Muscle layer of duodenum (tissue), 2 donors: ENCODE measurements around the gene CSDE1.

Experiments used
- H3K27ac ChIP-seq: one replicate; pipeline ENCODE4 v1.7.0; 2013; ENCODE audit warnings: mild to moderate bottlenecking, low read length
- H3K27me3 ChIP-seq: one replicate; pipeline ENCODE4 v1.7.0; 2013; ENCODE audit warnings: low read depth, mild to moderate bottlenecking, control low read depth, low read length
- H3K36me3 ChIP-seq, 2 donors: one replicate each; pipeline ENCODE4 v1.7.0; 2013; ENCODE audit warnings: low read length in 2 of 2, control low read depth in 1 of 2, mild to moderate bottlenecking in 1 of 2; ENCODE audit not compliant: insufficient read depth in 2 of 2, control insufficient read depth in 1 of 2
- H3K4me1 ChIP-seq, 2 donors: one replicate each; pipeline ENCODE4 v1.7.0; 2013; ENCODE audit warnings: low read length in 2 of 2, mild to moderate bottlenecking in 2 of 2, control low read depth in 1 of 2, moderate library complexity in 1 of 2; ENCODE audit not compliant: insufficient read depth in 2 of 2, control insufficient read depth in 1 of 2
- H3K4me3 ChIP-seq, 2 donors: one replicate each; pipeline ENCODE4 v1.7.0; 2013; ENCODE audit warnings: low read length in 2 of 2, low read depth in 1 of 2, mild to moderate bottlenecking in 1 of 2
- H3K9me3 ChIP-seq, 2 donors: one replicate each; pipeline ENCODE4 v1.7.0; 2013; ENCODE audit warnings: low read length in 2 of 2, control low read depth in 1 of 2, mild to moderate bottlenecking in 1 of 2; ENCODE audit not compliant: control insufficient read depth in 1 of 2
- donor health status: healthy.

Gene CSDE1

GRCh38 chr1:114720492-114720891 lies 37.3 kb downstream of the CSDE1 start:
- Histone ChIP-seq H3K4me3 (no peak overlapping the region), H3K27ac (no peak overlapping the region), H3K4me1 (peaks cover 4 to 20% of the 10 kb centered on the region in 2 donors), H3K27me3 (no peaks in the 10 kb centered on the region), H3K9me3 (no peaks in the 10 kb centered on the region), H3K36me3 (peaks cover 70 to 82% of the 10 kb centered on the region in 2 donors)

GRCh38 chr1:114719424-114719787 lies 38.4 kb downstream of the CSDE1 start:
- Histone ChIP-seq H3K27me3 (no peaks in the 10 kb centered on the region), H3K4me3 (no peak overlapping the region), H3K9me3 (no peaks in the 10 kb centered on the region), H3K27ac (no peak overlapping the region), H3K4me1 (peaks cover 6 to 28% of the 10 kb centered on the region in 2 donors), H3K36me3 (peaks cover 59 to 72% of the 10 kb centered on the region in 2 donors)

GRCh38 chr1:114718661-114719423 lies 38.9 kb downstream of the CSDE1 start:
- Histone ChIP-seq H3K27ac (no peak overlapping the region), H3K27me3 (no peaks in the 10 kb centered on the region), H3K36me3 (peaks cover 55 to 74% of the 10 kb centered on the region in 2 donors), H3K9me3 (no peaks in the 10 kb centered on the region), H3K4me1 (peaks cover 6 to 30% of the 10 kb centered on the region in 2 donors), H3K4me3 (no peak overlapping the region)

- peaks cover 50 to 63% of the 10 kb centered on the region in 2 donors for H3K36me3 ChIP-seq
- H3K4me3 ChIP-seq, result peak within 1 kb of the TSS; percentile 85 to 98
- peak within 1 kb of the TSS; percentile 99 for H3K27ac ChIP-seq
- H3K27me3 ChIP-seq, result no peaks in the 10 kb centered on the region
- H3K4me1 ChIP-seq, result peaks cover 6 to 30% of the 10 kb centered on the region in 2 donors
- H3K9me3 ChIP-seq, result no peaks in the 10 kb centered on the region
These were observed 41.2 kb downstream of the CSDE1 start, which contains the start of gene NRAS for GRCh38 chr1:114716304-114717170. Gene NRAS (minus strand): TSS chr1:114716771. CDS start chr1:114716160, 611 bp downstream.

GRCh38 chr1:114715952-114716303 lies 41.9 kb downstream of the CSDE1 start:
- Histone ChIP-seq H3K27ac (peak overlapping the region; percentile 99), H3K36me3 (peaks cover 44 to 62% of the 10 kb centered on the region in 2 donors)

GRCh38 chr1:114712977-114713376 lies 44.8 kb downstream of the CSDE1 start:
- peaks cover 6 to 30% of the 10 kb centered on the region in 2 donors for H3K4me1 ChIP-seq
- H3K27ac ChIP-seq, result no peak overlapping the region
- H3K36me3 ChIP-seq, result peaks cover 34 to 58% of the 10 kb centered on the region in 2 donors
- H3K9me3 ChIP-seq, result no peaks in the 10 kb centered on the region
- no peaks in the 10 kb centered on the region for H3K27me3 ChIP-seq
- no peak overlapping the region for H3K4me3 ChIP-seq

More at GRCh38 chr1:114715952-114716303, 41.9 kb downstream of the CSDE1 start:
- Histone ChIP-seq H3K4me1 (peaks cover 6 to 30% of the 10 kb centered on the region in 2 donors), H3K27me3 (no peaks in the 10 kb centered on the region), H3K4me3 (peak overlapping the region; percentile 85 to 98), H3K9me3 (no peaks in the 10 kb centered on the region)

GRCh38 chr1:114710360-114710759 lies 47.4 kb downstream of the CSDE1 start:
- Histone ChIP-seq H3K4me3 (no peak overlapping the region), H3K27ac (no peak overlapping the region), H3K9me3 (no peaks in the 10 kb centered on the region), H3K4me1 (peaks cover 1 to 16% of the 10 kb centered on the region in 2 donors), H3K27me3 (no peaks in the 10 kb centered on the region), H3K36me3 (peaks cover 47 to 71% of the 10 kb centered on the region in 2 donors)

- Histone ChIP-seq H3K4me3 (no peak overlapping the region), H3K4me1 (no peaks in the 10 kb centered on the region), H3K36me3 (peaks cover 44 to 54% of the 10 kb centered on the region in 2 donors), H3K27ac (no peak overlapping the region), H3K9me3 (no peaks in the 10 kb centered on the region), H3K27me3 (no peaks in the 10 kb centered on the region)
These were observed 50.2 kb downstream of the CSDE1 start for GRCh38 chr1:114707604-114708003.

- Histone ChIP-seq H3K4me1 (no peaks in the 10 kb centered on the region), H3K27ac (no peak overlapping the region), H3K4me3 (no peak overlapping the region), H3K27me3 (no peaks in the 10 kb centered on the region), H3K36me3 (peaks cover 20 to 27% of the 10 kb centered on the region in 2 donors), H3K9me3 (no peaks in the 10 kb centered on the region)
These were observed 54.5 kb downstream of the CSDE1 start for GRCh38 chr1:114703242-114703641.

GRCh38 chr1:114702737-114703136 lies 55.0 kb downstream of the CSDE1 start:
- no peaks in the 10 kb centered on the region for H3K27me3 ChIP-seq
- H3K4me1 ChIP-seq, result no peaks in the 10 kb centered on the region
- no peaks in the 10 kb centered on the region for H3K9me3 ChIP-seq
- no peak overlapping the region for H3K4me3 ChIP-seq
- no peak overlapping the region for H3K27ac ChIP-seq
- H3K36me3 ChIP-seq, result peaks cover 15 to 22% of the 10 kb centered on the region in 2 donors

GRCh38 chr1:114701931-114702330 lies 55.9 kb downstream of the CSDE1 start:
- Histone ChIP-seq H3K4me3 (no peak overlapping the region), H3K36me3 (peaks cover 7 to 14% of the 10 kb centered on the region in 2 donors), H3K27me3 (no peaks in the 10 kb centered on the region), H3K27ac (no peak overlapping the region), H3K9me3 (no peaks in the 10 kb centered on the region), H3K4me1 (no peaks in the 10 kb centered on the region)
